ENCODE data around the gene RAB12.
"Not testable (repeated sequence)": the region's sequence is repeated elsewhere in the genome, so short reads cannot be mapped to it uniquely, and the experiment has no call there.

RAB12 gene

GRCh38 chr18:8608795-8609658, at the start of gene RAB12:
Gene RAB12 (plus strand): TSS chr18:8609437. CDS start chr18:8609440, 3 bp downstream.
- H3K36me3 ChIP-seq (ENCODE audit: control insufficient read depth, insufficient read depth, low read length): no peaks in the 10 kb centered on the region
- no peaks in the 10 kb centered on the region for H3K4me1 ChIP-seq (ENCODE audit: control insufficient read depth, insufficient read depth, low read length)
- H3K4me3 ChIP-seq (ENCODE audit: low read length): peak within 1 kb of the TSS; percentile 62
- WGBS (ENCODE audit: insufficient coverage, insufficient read length): no CpG with 5 or more reads among the region's 95 CpGs
- H3K27ac ChIP-seq (ENCODE audit: low read length): no peak within 1 kb of the TSS
- H3K27me3 ChIP-seq (ENCODE audit: control insufficient read depth, insufficient read depth, low read length): no peaks in the 10 kb centered on the region; the same call in 1 of the 2 replicates
- H3K9me3 ChIP-seq (ENCODE audit: control insufficient read depth, insufficient read depth, low read length): no peaks in the 10 kb centered on the region
- no peak for DNase-seq (ENCODE audit: low read depth, low spot score)

- WGBS (ENCODE audit: insufficient coverage, insufficient read length): no CpG with 5 or more reads among the region's 4 CpGs
- H3K27me3 ChIP-seq (ENCODE audit: control insufficient read depth, insufficient read depth, low read length): no peaks in the 10 kb centered on the region; the same call in 1 of the 2 replicates
- H3K36me3 ChIP-seq (ENCODE audit: control insufficient read depth, insufficient read depth, low read length): no peaks in the 10 kb centered on the region
- no peak for DNase-seq (ENCODE audit: low read depth, low spot score)
- no peak overlapping the region for H3K27ac ChIP-seq (ENCODE audit: low read length)
- peaks cover 3% of the 10 kb centered on the region for H3K4me1 ChIP-seq (ENCODE audit: control insufficient read depth, insufficient read depth, low read length)
- no peaks in the 10 kb centered on the region for H3K9me3 ChIP-seq (ENCODE audit: control insufficient read depth, insufficient read depth, low read length)
- H3K4me3 ChIP-seq (ENCODE audit: low read length): no peak overlapping the region
Observed at GRCh38 chr18:8559612-8560186, 49.5 kb upstream of the RAB12 start.

- no peaks in the 10 kb centered on the region for H3K36me3 ChIP-seq (ENCODE audit: control insufficient read depth, insufficient read depth, low read length)
- no peak overlapping the region for H3K4me3 ChIP-seq (ENCODE audit: low read length)
- no peaks in the 10 kb centered on the region for H3K9me3 ChIP-seq (ENCODE audit: control insufficient read depth, insufficient read depth, low read length)
- H3K27me3 ChIP-seq (ENCODE audit: control insufficient read depth, insufficient read depth, low read length): no peaks in the 10 kb centered on the region; the same call in 1 of the 2 replicates
- DNase-seq (ENCODE audit: low read depth, low spot score): no peak
- H3K27ac ChIP-seq (ENCODE audit: low read length): no peak overlapping the region
- no peaks in the 10 kb centered on the region for H3K4me1 ChIP-seq (ENCODE audit: control insufficient read depth, insufficient read depth, low read length)
- WGBS (ENCODE audit: insufficient coverage, insufficient read length): no CpG with 5 or more reads among the region's 8 CpGs
Observed at GRCh38 chr18:8561123-8561910, 47.9 kb upstream of the RAB12 start.

GRCh38 chr18:8562070-8562469, 47.2 kb upstream of the RAB12 start:
- Histone ChIP-seq H3K9me3 (ENCODE audit: control insufficient read depth, insufficient read depth, low read length) (no peaks in the 10 kb centered on the region), H3K4me1 (ENCODE audit: control insufficient read depth, insufficient read depth, low read length) (no peaks in the 10 kb centered on the region), H3K27ac (ENCODE audit: low read length) (no peak overlapping the region), H3K36me3 (ENCODE audit: control insufficient read depth, insufficient read depth, low read length) (no peaks in the 10 kb centered on the region), H3K27me3 (ENCODE audit: control insufficient read depth, insufficient read depth, low read length) (no peaks in the 10 kb centered on the region), H3K4me3 (ENCODE audit: low read length) (no peak overlapping the region)
- no peak for DNase-seq (ENCODE audit: low read depth, low spot score)
- no CpG with 5 or more reads among the region's 6 CpGs for WGBS (ENCODE audit: insufficient coverage, insufficient read length)

GRCh38 chr18:8562919-8563318, 46.3 kb upstream of the RAB12 start:
- no peak for DNase-seq (ENCODE audit: low read depth, low spot score)
- H3K27ac ChIP-seq (ENCODE audit: low read length): no peak overlapping the region
- no peaks in the 10 kb centered on the region for H3K4me1 ChIP-seq (ENCODE audit: control insufficient read depth, insufficient read depth, low read length)
- no peaks in the 10 kb centered on the region for H3K36me3 ChIP-seq (ENCODE audit: control insufficient read depth, insufficient read depth, low read length)
- no CpG with 5 or more reads among the region's 3 CpGs for WGBS (ENCODE audit: insufficient coverage, insufficient read length)
- no peaks in the 10 kb centered on the region for H3K27me3 ChIP-seq (ENCODE audit: control insufficient read depth, insufficient read depth, low read length)
- no peaks in the 10 kb centered on the region for H3K9me3 ChIP-seq (ENCODE audit: control insufficient read depth, insufficient read depth, low read length)
- no peak overlapping the region for H3K4me3 ChIP-seq (ENCODE audit: low read length)

GRCh38 chr18:8571399-8571798, 37.8 kb upstream of the RAB12 start:
- H3K4me1 ChIP-seq (ENCODE audit: control insufficient read depth, insufficient read depth, low read length): no peaks in the 10 kb centered on the region
- no peak overlapping the region for H3K27ac ChIP-seq (ENCODE audit: low read length)
- H3K27me3 ChIP-seq (ENCODE audit: control insufficient read depth, insufficient read depth, low read length): no peaks in the 10 kb centered on the region
- no peak overlapping the region for H3K4me3 ChIP-seq (ENCODE audit: low read length)
- no peaks in the 10 kb centered on the region for H3K9me3 ChIP-seq (ENCODE audit: control insufficient read depth, insufficient read depth, low read length)
- no peaks in the 10 kb centered on the region for H3K36me3 ChIP-seq (ENCODE audit: control insufficient read depth, insufficient read depth, low read length)
- no peak for DNase-seq (ENCODE audit: low read depth, low spot score)
- no CpG with 5 or more reads among the region's 5 CpGs for WGBS (ENCODE audit: insufficient coverage, insufficient read length)

- not testable (repeated sequence) for H3K27ac ChIP-seq (ENCODE audit: low read length); H3K9me3 ChIP-seq (ENCODE audit: control insufficient read depth, insufficient read depth, low read length); H3K27me3 ChIP-seq (ENCODE audit: control insufficient read depth, insufficient read depth, low read length); DNase-seq (ENCODE audit: low read depth, low spot score); H3K4me3 ChIP-seq (ENCODE audit: low read length); H3K36me3 ChIP-seq (ENCODE audit: control insufficient read depth, insufficient read depth, low read length); H3K4me1 ChIP-seq (ENCODE audit: control insufficient read depth, insufficient read depth, low read length)
- WGBS (ENCODE audit: insufficient coverage, insufficient read length): no CpG with 5 or more reads among the region's 1 CpG
Observed at GRCh38 chr18:8573766-8574165, 35.5 kb upstream of the RAB12 start.

- H3K36me3 ChIP-seq (ENCODE audit: control insufficient read depth, insufficient read depth, low read length): no peaks in the 10 kb centered on the region
- WGBS (ENCODE audit: insufficient coverage, insufficient read length): no CpG with 5 or more reads among the region's 8 CpGs
Observed at GRCh38 chr18:8584798-8585197, 24.4 kb upstream of the RAB12 start.

GRCh38 chr18:8586941-8587340, 22.3 kb upstream of the RAB12 start:
- Histone ChIP-seq H3K4me3 (ENCODE audit: low read length) (no peak overlapping the region), H3K27ac (ENCODE audit: low read length) (no peak overlapping the region), H3K4me1 (ENCODE audit: control insufficient read depth, insufficient read depth, low read length) (no peaks in the 10 kb centered on the region; the same call in 1 of the 2 replicates), H3K36me3 (ENCODE audit: control insufficient read depth, insufficient read depth, low read length) (no peaks in the 10 kb centered on the region), H3K9me3 (ENCODE audit: control insufficient read depth, insufficient read depth, low read length) (no peaks in the 10 kb centered on the region), H3K27me3 (ENCODE audit: control insufficient read depth, insufficient read depth, low read length) (no peaks in the 10 kb centered on the region)
- no peak for DNase-seq (ENCODE audit: low read depth, low spot score)
- no CpG with 5 or more reads among the region's 4 CpGs for WGBS (ENCODE audit: insufficient coverage, insufficient read length)

More at GRCh38 chr18:8584798-8585197, 24.4 kb upstream of the RAB12 start:
- H3K27ac ChIP-seq (ENCODE audit: low read length): no peak overlapping the region
- no peaks in the 10 kb centered on the region; the same call in 1 of the 2 replicates for H3K4me1 ChIP-seq (ENCODE audit: control insufficient read depth, insufficient read depth, low read length)
- H3K9me3 ChIP-seq (ENCODE audit: control insufficient read depth, insufficient read depth, low read length): no peaks in the 10 kb centered on the region
- H3K4me3 ChIP-seq (ENCODE audit: low read length): no peak overlapping the region
- no peaks in the 10 kb centered on the region for H3K27me3 ChIP-seq (ENCODE audit: control insufficient read depth, insufficient read depth, low read length)
- DNase-seq (ENCODE audit: low read depth, low spot score): no peak

GRCh38 chr18:8595445-8595844, 13.8 kb upstream of the RAB12 start:
- H3K36me3 ChIP-seq (ENCODE audit: control insufficient read depth, insufficient read depth, low read length): no peaks in the 10 kb centered on the region
- H3K27ac ChIP-seq (ENCODE audit: low read length): no peak overlapping the region
- no CpG with 5 or more reads among the region's 6 CpGs for WGBS (ENCODE audit: insufficient coverage, insufficient read length)
- no peaks in the 10 kb centered on the region for H3K4me1 ChIP-seq (ENCODE audit: control insufficient read depth, insufficient read depth, low read length)
- DNase-seq (ENCODE audit: low read depth, low spot score): no peak
- no peak overlapping the region for H3K4me3 ChIP-seq (ENCODE audit: low read length)
- no peaks in the 10 kb centered on the region for H3K27me3 ChIP-seq (ENCODE audit: control insufficient read depth, insufficient read depth, low read length)
- H3K9me3 ChIP-seq (ENCODE audit: control insufficient read depth, insufficient read depth, low read length): no peaks in the 10 kb centered on the region
